SU-DHL-6 (cell line): ENCODE measurements around the gene CD160.
A peak's percentile ranks its signal among the peaks of the same experiment; 100 is the strongest.
"Not testable (repeated sequence)": the region's sequence is repeated elsewhere in the genome, so short reads cannot be mapped to it uniquely, and the experiment has no call there.

Source experiments
- H2AFZ ChIP-seq: fragments of 200-600 bp; sonication (generic); 2 replicates; pipeline ENCODE4 v1.6.1; 2014; ENCODE audit warnings: low read depth, mild to moderate bottlenecking, moderate library complexity, mixed read lengths, antibody characterized with exemption, low read length; ENCODE audit not compliant: severe bottlenecking
- H3F3A ChIP-seq: fragments of 200-600 bp; shearing (Covaris generic); 2 replicates; pipeline ENCODE4 v1.6.0; 2016; ENCODE audit warnings: antibody characterized with exemption, mild to moderate bottlenecking; ENCODE audit not compliant: insufficient read depth
- H3K27ac ChIP-seq: fragments of 200-600 bp; sonication (generic); 2 replicates; pipeline ENCODE4 v1.5.1; 2016; ENCODE audit warnings: low read depth, mild to moderate bottlenecking, low read length, moderate library complexity, mixed read lengths
- H3K27me3 ChIP-seq: fragments of 200-600 bp; sonication (generic), shearing (Covaris generic); 2 replicates; pipeline ENCODE4 v1.6.0; 2014; ENCODE audit warnings: mild to moderate bottlenecking, low read length
- H3K36me3 ChIP-seq: fragments of 200-600 bp; sonication (generic); 2 replicates; pipeline ENCODE4 v1.6.1; 2014; ENCODE audit warnings: mild to moderate bottlenecking, low read length, mixed read lengths
- H3K4me2 ChIP-seq: fragments of 300-600, 200-600 bp; shearing (Covaris generic), sonication (generic); 2 replicates; pipeline ENCODE4 v1.6.0; 2014; ENCODE audit warnings: low read length, low read depth, mild to moderate bottlenecking; ENCODE audit not compliant: poor library complexity, severe bottlenecking
- H3K4me3 ChIP-seq: fragments of 200-600 bp; sonication (generic); 2 replicates; pipeline ENCODE4 v1.5.1; 2014; ENCODE audit warnings: antibody characterized with exemption, low read length, mild to moderate bottlenecking, mixed read lengths; ENCODE audit not compliant: insufficient read depth, poor library complexity, severe bottlenecking
- H3K79me2 ChIP-seq: fragments of 200-600 bp; sonication (generic); 2 replicates; pipeline ENCODE4 v1.6.1; 2014; ENCODE audit warnings: mild to moderate bottlenecking, low read length, moderate library complexity; ENCODE audit not compliant: insufficient read depth
- H3K9ac ChIP-seq: fragments of 200-600 bp; sonication (generic); 2 replicates; pipeline ENCODE4 v1.7.0; 2014; ENCODE audit warnings: mild to moderate bottlenecking, low read length
- H3K9me2 ChIP-seq: fragments of 200-600 bp; sonication (generic); replicated peaks from 2 replicates; pipeline ENCODE4 v1.6.1; 2014; ENCODE audit warnings: low read length; ENCODE audit not compliant: insufficient read depth
- H3K9me3 ChIP-seq: fragments of 200-600 bp; sonication (generic); 2 replicates; pipeline ENCODE4 v1.6.1; 2014; ENCODE audit warnings: low read length, mixed read lengths; ENCODE audit not compliant: insufficient read depth
- H4K20me1 ChIP-seq: fragments of 200-600 bp; sonication (generic); 2 replicates; pipeline ENCODE4 v1.6.1; 2014; ENCODE audit warnings: low read depth, mild to moderate bottlenecking, antibody characterized with exemption, low read length, moderate library complexity, mixed read lengths
- CTCF ChIP-seq: fragments of 200-600 bp; sonication (generic); IDR thresholded peaks from one replicate; pipeline ENCODE4 v1.5.1; 2017; ENCODE audit warnings: antibody characterized with exemption, mild to moderate bottlenecking, low read length, moderate library complexity; ENCODE audit not compliant: insufficient read depth, poor library complexity, severe bottlenecking
- EZH2phosphoT487 ChIP-seq: fragments of 200-600 bp; sonication (generic), shearing (Covaris generic); conservative IDR thresholded peaks from 2 replicates; pipeline ENCODE4 v1.6.1; 2018; ENCODE audit warnings: mild to moderate bottlenecking, antibody characterized with exemption, low read length, moderate library complexity, mixed read lengths

The CD160 gene

GRCh38 chr1:145720556-145720877, 1.2 kb downstream of the CD160 start:
- H3F3A ChIP-seq, result no peaks in the 10 kb centered on the region
- no peaks in the 10 kb centered on the region for H3K9me2 ChIP-seq
- H4K20me1 ChIP-seq, result no peaks in the 10 kb centered on the region
- H3K4me2 ChIP-seq, result no peak overlapping the region
- H3K36me3 ChIP-seq, result no peaks in the 10 kb centered on the region
- H3K79me2 ChIP-seq, result no peaks in the 10 kb centered on the region
- H3K4me3 ChIP-seq, result no peak overlapping the region
- TF ChIP-seq CTCF (no peak), EZH2phosphoT487 (no peak)
- no peak overlapping the region for H2AFZ ChIP-seq
- no peak overlapping the region for H3K27ac ChIP-seq
- no peaks in the 10 kb centered on the region for H3K27me3 ChIP-seq
- no peaks in the 10 kb centered on the region for H3K9me3 ChIP-seq
- no peak overlapping the region for H3K9ac ChIP-seq

DNA sequence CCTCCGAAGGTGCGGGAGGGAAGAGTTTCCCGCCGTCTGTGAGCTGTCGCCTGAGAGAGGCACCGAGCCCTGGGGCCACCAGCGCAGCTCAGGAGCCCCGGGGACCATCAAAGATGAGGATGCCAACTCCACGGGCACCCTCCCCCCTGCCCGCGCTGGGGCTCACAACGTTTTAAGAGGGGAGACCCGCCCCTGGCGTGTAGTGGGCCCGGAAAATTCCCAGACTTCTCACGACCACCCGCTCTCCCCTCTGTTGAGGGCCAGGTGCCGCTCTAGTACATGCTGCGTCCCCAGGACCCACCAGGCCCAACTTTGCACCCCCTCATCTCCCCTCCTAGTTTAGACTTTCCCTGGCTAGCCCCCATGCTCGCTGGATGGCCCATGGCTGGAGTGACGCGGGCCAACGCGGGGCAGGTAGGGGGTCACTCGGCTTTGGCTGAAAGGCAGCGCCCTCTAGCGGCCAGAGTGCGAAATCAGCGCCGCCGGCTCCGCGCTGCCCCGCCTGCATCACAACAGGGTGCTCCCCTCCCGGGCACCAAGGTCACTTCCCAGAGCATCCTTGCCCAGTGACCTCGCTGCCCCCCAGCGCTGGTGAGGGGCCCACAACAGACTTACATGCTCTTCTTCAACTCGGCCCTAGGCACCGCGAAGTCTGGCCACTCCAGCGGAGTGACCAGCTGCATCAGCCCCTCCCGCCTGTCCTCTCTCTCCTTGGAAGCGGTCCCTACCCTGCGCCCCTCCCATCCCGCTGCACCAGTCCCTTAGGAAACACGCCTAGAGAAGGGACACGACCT, 1.8 kb downstream of the CD160 start:
- TF ChIP-seq CTCF, result peak; percentile 88
- TF ChIP-seq EZH2phosphoT487, result no peak
- Histone ChIP-seq H3K9ac (no peak overlapping the region), H3F3A (no peaks in the 10 kb centered on the region), H3K9me3 (no peaks in the 10 kb centered on the region), H3K27ac (no peak overlapping the region), H3K79me2 (no peaks in the 10 kb centered on the region), H3K4me3 (no peak overlapping the region), H3K36me3 (no peaks in the 10 kb centered on the region), H3K9me2 (no peaks in the 10 kb centered on the region), H3K4me2 (no peak overlapping the region), H3K27me3 (no peaks in the 10 kb centered on the region), H4K20me1 (no peaks in the 10 kb centered on the region), H2AFZ (no peak overlapping the region)

DNA sequence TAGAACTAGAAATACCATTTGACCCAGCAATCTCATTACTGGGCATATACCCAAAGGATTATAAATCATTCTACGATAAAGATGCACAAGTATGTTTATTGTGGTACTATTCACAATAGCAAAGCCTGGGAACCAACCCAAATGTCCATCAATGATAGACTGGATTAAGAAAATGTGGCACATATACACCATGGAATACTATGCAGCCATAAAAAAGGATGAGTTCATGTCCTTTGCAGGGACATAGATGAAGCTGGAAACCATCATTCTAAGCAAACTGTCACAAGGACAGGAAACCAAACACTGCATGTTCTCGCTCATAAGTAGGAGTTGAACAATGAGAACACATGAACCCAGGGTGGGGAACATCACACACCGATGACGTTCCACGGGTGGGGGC, 6.9 kb downstream of the CD160 start:
- H3K4me3 ChIP-seq, H2AFZ ChIP-seq, H3K27ac ChIP-seq, H3K36me3 ChIP-seq, H3K79me2 ChIP-seq, H4K20me1 ChIP-seq, H3K4me2 ChIP-seq, H3F3A ChIP-seq, H3K9ac ChIP-seq, H3K9me3 ChIP-seq, H3K27me3 ChIP-seq, H3K9me2 ChIP-seq: not testable (repeated sequence)

DNA sequence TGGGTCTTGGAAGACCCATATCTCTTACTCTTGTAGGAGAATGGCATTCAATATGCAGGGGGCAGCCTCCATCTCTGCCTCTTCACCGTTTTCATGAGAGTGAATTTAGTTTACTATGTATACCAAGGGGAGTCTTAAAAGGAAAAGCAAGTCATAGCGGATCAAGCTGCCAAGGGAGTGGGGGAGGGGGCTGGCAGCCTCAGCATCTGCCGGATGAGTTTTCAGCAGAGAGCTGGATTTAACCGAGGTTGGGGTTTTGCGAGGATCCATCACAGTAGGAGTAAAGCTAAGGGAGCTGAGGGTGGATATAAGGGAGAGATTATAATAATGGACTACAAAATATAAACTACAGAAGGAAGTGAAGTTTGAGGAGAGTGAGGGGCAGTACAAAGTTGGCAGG, 9.9 kb downstream of the CD160 start:
- no peaks in the 10 kb centered on the region for H3K36me3 ChIP-seq
- no peaks in the 10 kb centered on the region for H3K27me3 ChIP-seq
- no peak overlapping the region for H3K27ac ChIP-seq
- H3K79me2 ChIP-seq, result no peaks in the 10 kb centered on the region
- TF ChIP-seq CTCF (no peak), EZH2phosphoT487 (no peak)
- no peak overlapping the region for H3K4me2 ChIP-seq
- H3K9me3 ChIP-seq, result no peaks in the 10 kb centered on the region
- H3F3A ChIP-seq, result no peaks in the 10 kb centered on the region
- H3K9ac ChIP-seq, result no peak overlapping the region
- H4K20me1 ChIP-seq, result no peaks in the 10 kb centered on the region
- H3K9me2 ChIP-seq, result no peaks in the 10 kb centered on the region
- H3K4me3 ChIP-seq, result no peak overlapping the region
- no peak overlapping the region for H2AFZ ChIP-seq
